T-helper 1 cell (primary cell): Measurements from ENCODE around the gene CCR9.
A peak's percentile ranks its signal among the peaks of the same experiment; 100 is the strongest.

ENCODE experiments used
- DNase-seq, 5 donors: peaks; one replicate each; pipeline ENCODE4 v3.0.0-alpha.2; 2012 to 2020

CCR9 gene

DNA sequence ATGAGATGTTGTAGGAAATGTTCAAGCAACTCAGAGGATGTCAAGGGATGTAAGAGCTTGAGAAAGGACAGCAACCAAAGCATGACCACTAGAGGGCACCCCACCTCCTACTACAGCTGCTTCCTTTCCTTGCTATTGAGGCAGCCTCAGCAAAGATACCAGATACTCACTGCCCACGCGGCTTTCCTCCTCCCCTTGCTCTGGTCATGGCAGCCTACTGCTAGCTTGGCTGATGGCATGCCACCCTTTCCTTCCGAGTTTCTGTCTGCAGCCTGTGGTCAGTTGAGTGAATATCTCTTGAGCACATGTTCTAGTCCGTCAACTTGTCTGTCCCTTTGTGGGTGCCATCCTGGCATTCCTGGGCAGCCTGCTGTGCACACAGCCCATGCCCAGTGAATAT is 52.5 kb downstream of the CCR9 start:
- DNase-seq: peak; percentile 53 to 87 (median 76)

DNA sequence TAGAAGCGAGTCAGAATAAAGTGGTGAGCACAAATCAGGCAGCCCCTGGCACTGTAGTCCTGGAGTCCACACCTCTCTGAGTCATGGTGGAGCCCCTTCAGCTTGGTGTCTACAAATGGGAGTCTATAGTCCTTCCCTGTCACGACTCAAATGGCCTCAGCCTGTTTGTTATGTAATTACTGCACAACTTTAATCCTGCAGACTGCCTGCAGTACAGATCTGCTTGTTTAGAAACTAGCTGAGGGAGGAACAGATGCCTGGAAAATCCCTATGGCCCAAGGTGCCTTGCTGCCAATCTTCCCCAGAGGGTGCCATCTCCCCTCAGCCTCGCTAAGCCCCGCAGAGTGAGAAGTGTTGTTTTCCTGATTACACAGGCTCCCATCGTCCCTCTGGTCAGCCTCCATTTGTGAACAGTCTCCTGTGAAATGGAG is 53.0 kb downstream of the CCR9 start:
- DNase-seq: no peak

DNA sequence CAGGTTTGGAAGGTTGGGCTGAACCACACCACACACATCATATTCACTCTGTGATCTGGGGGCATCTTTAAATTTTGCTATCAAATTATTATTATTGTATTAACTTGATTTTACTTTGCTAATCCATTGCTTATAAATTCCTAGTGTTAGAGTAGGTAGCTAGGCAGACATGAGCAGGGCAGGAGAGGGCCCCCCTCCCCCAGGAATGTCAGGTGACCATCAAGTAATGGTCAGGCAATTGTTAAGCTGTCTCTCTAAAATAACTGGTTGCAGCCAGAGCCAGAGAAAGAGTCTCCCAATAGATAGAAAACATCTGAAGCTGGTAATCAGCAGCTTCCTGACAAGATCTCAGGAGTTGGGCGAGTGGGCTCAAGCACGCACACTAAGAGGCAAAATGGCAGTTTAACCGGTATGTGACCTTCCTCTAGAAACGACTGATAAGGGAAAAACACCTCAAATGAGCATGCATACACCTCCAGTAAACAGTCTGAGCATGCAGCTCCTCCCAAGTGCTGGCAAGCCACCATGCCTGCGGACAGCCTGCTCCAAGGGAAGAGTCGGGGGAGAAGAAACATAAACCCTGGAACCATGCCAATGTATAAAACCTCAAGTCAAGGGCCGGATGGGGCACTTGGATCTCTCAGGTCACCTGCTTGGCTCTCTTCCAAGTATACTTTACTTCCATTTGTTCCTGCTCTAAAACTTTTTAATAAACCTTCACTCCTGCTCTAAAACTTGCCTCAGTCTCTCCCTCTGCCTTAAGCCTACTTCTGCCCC is 53.8 kb downstream of the CCR9 start:
- DNase-seq: no peak

DNA sequence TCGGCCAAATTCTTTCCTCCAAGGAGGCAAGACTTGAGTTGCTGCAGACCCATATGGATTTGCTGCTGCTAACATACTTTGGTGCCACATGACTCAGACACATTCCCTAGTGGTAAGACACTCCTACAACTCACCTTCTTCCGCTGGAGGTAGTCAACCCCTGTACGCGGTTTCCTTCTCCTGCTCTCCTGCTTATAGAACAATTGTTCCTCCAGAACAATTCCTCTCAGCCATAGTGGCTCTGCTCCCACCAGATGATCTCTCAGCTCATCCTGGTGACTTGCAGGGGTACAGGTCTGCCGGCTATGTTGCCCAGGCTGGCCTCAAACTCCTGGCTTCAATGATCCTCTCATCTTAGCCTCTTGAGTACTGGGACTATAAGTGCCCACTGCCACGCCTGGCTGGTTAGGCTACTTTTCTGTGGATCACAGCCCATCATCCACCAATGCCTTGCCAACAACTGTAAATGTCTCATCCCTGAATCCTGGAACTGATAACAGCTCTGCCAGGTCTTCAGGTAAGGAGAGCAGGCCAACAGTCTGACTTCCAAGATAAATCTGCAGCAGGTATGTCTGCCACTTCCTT is 54.5 kb downstream of the CCR9 start:
- no peak for DNase-seq

DNA sequence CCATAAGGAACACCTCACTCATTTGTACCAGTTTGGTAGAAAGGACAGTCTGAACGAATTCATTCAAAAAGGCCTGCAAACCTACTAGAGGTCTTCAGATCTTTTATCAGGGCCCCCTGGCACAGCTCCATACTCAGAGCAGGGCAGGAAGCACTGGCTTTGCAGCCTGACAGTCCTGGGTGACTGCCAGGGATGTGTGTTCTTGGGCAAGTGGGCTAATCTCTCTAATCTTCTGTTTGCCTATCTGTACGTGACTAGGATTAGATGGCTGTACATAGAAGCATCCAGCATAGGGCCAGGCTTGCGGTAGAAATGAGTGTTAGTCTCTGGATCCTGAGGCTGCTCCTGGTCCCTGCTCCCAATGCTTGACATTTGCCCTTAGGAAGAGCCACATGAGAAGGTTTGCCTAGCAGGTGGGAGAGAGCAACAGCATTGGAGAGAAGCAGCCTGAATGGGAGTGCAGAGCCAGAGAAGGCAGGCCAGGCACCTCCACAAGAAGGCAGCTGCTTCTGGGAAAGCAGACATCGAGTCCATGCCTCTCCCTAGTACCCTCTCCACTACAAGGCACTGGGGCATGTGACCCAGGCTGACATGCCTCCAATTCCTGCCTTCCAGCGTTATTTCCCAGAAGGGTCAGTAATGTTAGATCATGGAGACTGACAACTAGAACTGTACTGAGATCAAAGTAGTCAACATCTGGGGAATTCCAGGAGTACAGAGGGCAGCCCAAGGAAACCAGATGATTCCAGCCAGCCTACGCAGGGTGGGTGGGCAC is 55.9 kb downstream of the CCR9 start:
- DNase-seq: no peak

DNA sequence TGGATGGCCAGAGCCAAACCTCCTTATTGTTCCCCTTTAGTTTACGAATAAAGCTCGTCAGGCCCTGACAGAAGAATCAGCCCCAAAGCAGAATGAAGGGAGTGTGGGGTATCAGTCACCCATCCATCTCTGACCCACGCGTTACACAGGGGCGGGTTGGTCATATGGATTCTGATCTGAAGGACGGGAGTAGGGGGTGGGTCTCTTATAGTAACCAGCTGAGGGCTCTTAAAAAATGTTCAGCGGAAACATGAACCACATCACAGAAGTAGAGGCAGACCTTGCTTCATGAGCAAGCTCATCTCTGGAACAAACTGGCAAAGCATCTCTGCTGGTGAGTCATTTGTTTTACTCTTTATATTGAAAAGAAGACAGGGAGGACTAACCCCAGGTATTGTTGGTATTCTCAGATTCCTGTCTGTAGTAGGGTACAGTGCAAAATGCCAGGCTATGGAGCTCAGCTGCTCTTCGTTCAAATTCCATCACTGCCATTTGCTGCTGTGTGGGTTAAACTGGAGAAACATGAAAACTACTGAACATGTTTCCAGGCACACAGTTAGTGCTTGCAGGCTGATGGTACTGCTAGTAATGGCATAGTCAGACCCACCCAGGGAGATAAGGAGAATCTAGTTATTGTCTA is 57.0 kb downstream of the CCR9 start, which contains the start of gene CXCR6:
Gene CXCR6 (plus strand): TSS at position 258 of the 640 bp plus-strand sequence. CDS start 3,018 bp downstream, outside the sequence.
- DNase-seq: peak in 3 of 5 donors; percentile 19 to 77 (median 23)

DNA sequence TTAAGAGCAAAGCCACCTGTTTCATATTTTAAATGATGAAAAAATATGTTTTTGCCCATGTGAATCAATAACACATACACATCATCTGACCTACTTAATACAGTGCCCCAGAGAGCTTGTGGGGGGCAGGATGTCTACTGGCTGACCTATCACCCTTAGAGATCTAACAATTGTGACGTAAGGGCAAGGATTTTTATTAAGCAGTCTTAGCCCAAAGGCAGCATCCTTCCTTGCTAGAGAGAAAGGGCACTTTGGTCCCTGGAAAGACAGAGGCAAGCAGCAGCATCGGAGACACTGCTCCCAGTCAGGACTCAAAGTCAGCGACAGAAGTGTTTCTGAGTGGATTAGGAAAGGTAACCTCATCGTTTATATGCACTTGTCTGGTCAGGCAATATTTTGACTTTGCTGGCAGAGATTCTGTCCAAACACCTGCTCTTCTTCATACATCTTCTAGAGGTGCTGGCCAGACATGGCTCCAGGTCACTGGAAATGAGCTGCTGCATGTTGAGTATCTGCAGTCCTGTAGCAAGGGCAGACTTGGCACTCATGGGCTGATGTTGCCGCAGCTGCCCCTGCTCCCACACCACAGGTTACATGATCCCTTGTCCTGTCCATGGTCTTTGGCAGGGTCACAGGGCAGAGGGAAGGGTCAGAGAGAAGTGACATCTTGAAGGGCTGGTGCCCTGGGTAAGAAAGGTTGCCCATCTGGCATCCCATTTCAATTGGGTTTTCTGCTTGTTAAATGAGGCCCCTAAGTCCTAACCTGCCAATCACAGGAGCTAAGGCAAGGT is 58.7 kb downstream of the CCR9 start:
- no peak for DNase-seq

DNA sequence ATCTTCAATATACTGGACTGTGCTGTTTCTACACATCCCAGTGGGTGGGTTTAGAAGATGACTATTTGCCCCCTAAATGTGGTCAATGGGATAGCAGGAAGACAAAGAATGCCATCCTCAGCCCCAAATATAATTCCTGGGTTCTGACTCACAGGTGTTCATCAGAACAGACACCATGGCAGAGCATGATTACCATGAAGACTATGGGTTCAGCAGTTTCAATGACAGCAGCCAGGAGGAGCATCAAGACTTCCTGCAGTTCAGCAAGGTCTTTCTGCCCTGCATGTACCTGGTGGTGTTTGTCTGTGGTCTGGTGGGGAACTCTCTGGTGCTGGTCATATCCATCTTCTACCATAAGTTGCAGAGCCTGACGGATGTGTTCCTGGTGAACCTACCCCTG is 60.0 kb downstream of the CCR9 start:
- no peak for DNase-seq

DNA sequence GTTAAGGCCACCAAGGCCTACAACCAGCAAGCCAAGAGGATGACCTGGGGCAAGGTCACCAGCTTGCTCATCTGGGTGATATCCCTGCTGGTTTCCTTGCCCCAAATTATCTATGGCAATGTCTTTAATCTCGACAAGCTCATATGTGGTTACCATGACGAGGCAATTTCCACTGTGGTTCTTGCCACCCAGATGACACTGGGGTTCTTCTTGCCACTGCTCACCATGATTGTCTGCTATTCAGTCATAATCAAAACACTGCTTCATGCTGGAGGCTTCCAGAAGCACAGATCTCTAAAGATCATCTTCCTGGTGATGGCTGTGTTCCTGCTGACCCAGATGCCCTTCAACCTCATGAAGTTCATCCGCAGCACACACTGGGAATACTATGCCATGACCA is 60.5 kb downstream of the CCR9 start:
- peak in 1 of 5 donors; percentile 18 for DNase-seq

DNA sequence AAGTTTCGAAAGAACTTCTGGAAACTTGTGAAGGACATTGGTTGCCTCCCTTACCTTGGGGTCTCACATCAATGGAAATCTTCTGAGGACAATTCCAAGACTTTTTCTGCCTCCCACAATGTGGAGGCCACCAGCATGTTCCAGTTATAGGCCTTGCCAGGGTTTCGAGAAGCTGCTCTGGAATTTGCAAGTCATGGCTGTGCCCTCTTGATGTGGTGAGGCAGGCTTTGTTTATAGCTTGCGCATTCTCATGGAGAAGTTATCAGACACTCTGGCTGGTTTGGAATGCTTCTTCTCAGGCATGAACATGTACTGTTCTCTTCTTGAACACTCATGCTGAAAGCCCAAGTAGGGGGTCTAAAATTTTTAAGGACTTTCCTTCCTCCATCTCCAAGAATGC is 61.0 kb downstream of the CCR9 start:
- no peak for DNase-seq

DNA sequence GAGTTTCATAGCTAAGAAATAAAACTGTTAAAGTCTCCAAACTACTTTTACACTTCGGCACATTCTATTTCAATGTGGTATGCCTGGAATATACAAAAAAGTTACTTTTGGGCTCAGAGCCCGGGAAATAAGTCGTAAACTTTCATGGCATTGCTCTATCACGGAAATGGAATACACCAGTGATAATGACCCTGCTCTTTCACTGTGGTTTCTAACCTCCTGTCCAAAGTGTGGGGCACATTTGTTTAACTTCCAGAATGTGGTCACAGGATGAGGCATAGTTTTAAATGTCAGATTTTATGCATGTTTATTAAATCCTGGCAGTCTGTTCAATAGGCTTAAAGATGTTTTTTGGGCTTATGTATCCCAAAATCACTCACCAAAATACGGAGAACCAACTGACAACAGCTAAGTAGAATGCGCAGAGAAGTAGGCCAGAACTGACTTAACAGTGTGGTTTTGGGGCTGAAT is 62.0 kb downstream of the CCR9 start:
- DNase-seq: no peak

DNA sequence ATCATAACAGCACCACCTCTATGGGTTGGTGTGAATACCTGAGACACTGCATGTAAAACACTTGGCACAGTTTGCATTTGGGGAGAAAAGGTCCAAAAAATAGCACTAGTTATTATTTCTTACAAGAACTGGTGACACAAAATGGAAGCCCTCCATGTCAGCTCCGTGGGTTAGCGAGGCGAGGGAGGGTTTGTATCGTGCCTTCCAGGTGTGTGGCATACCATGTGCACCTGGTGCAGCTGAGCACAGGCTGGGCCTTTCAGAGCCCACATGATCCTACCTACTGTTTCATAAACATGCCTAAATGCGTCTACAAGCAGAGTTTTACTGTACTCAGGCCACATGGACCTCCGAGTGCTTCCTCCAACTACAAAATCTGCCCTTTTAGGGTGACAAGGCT is 62.5 kb downstream of the CCR9 start:
- DNase-seq: no peak

DNA sequence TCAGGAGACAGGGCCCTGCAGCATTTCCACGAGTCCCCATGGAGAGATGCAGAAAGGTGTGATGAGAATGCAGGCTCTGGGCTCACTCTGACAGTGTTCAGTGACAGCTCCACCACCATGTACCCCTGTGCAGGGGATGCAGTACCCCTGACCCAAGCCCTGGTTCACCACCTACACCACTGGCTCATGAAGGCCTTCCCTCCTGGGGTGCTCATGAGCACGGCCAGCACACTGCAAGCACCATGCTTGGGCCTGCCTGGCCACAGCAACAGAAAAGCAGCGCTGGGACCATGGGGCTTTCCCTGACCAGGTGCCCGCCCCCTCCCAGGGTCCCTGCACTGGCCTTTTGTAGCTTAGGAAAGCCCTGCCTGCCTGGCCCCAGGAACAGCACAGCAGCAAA is 63.1 kb downstream of the CCR9 start:
- no peak for DNase-seq

DNA sequence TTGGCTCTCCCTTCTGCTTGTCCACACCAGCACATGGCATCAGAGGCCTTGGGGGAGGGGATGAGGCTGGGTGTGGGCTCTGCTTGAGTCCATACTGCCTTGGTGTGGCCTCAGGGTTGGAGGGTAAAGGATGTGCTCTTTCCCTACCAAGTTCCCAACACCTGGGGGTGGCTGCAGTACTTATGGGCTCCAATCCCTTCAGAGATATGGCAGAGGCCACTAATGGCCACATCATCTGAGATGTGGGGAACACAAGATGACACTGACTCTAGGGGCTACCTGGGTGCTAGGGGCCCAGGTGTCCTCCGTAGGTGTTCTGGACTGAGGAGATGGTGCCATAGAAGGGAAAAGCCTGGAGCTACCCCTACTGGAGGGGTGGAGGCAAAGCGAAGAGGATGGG is 63.8 kb downstream of the CCR9 start:
- no peak for DNase-seq

DNA sequence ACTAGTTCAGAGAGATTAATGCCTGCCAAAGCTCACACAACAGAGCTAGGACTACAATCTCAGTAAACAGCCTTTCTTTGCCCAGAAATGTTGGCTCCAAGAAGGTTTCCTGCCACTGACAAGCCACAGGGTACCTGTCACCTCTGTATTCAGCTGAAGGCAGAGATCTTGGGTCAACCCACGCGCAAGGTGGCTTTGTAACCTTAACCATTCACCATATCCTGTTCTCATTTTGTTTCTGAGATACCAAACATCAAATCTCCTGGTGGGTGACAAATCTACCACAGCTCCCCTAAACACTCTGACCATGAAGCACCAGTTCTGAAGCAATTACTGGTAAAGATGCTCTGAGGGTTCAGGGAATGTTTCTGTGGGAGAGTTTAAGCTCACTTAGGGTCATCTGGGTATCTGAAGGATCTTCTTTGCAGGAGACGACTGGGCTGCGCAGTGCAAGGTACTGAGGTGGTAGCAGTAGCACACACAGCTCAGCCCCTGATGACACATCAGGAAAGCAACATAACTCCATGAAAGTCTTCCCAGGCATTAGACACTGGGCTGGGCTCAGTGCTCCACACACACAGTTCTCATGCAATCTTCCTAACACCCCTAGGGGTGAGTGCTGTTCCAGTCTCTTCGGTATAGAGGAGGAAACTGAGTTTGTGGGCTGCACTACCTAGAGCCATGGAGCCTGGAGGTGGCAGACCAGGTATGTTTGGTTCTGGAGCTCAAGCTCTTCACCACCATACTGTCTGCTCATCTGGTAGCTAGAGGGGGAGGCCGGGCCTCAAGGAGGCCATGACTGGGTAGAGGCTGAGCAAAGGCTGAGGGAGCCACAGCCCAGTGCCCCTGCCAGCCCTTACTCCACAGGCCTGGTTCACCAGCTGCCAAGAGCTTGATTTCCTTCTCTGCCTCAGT is 64.6 kb downstream of the CCR9 start:
- DNase-seq: peak in 1 of 5 donors; percentile 66

DNA sequence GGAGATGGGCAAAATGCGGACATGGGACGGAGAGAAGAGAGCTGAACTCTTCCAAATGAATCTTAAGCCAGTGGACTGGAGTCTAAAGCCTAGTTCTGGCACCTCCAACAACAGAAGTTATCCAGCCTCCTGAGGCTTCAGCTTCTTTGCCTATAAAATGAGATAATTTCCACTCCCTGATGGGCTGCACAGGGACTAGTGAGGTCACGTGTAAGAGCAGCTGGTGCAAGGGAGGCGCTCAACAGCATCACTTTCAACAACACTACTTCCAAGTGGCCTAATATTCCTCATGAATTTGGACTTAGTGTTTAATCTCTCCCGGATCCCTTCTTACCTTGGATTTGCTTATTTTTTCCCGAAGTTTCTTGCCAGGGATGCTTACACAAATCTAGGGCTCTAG is 65.6 kb downstream of the CCR9 start:
- DNase-seq: no peak

DNA sequence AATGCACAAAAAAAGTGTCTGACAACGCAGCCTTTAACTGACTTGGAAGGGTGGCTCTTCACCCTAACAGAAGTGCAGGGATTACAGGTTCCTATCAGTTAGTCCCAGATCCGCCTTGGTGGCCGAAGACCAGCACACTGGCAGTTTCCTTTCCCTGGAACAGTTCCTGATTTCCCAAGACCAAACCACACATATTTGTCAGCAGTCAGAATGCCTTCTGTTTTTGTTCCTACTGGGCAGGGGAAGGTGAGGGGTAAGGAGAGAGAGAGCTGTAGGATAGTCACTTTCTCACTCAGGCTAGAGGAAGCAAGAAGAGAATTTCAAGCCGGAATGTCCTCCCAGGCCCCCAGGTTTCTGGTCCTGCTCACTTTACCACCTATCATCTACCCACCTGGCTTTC is 66.1 kb downstream of the CCR9 start:
- DNase-seq: no peak
